Prostate gland (tissue), 2 donors: Measurements from ENCODE around the gene ZCCHC10.
"Not testable (repeated sequence)": the region's sequence is repeated elsewhere in the genome, so short reads cannot be mapped to it uniquely, and the experiment has no call there.

ENCODE experiments used
- CTCF ChIP-seq, 4 experiments: fragments of 200-600 bp in 2 of 4; fragments of 450-650 bp in 2 of 4; sonication (generic) in 2 of 4; IDR thresholded peaks; 1 replicate in 3 of 4; 2 replicates in 1 of 4; pipeline ENCODE4 v1.5.1; 2016 to 2019; ENCODE audit warnings: antibody characterized with exemption in 4 of 4, mild to moderate bottlenecking in 2 of 4, moderate library complexity in 2 of 4
- POLR2A ChIP-seq: fragments of 450-650 bp; IDR thresholded peaks from one replicate; pipeline ENCODE4 v1.6.1; 2016; ENCODE audit warnings: antibody characterized with exemption, mild to moderate bottlenecking

- TF ChIP-seq CTCF (IDR thresholded peaks at IDR 0.05); POLR2A: not testable (repeated sequence)
Measured at GRCh38 chr5:132956166-132956799, 70.1 kb downstream of the ZCCHC10 start.
